GM21619 (cell line): ENCODE data around the gene VAC14.
"Not testable (repeated sequence)": the region's sequence is repeated elsewhere in the genome, so short reads cannot be mapped to it uniquely, and the experiment has no call there.

Experiments
- ATAC-seq: cut with Tn5 transposase; IDR thresholded peaks from one replicate; pipeline ENCODE4 v1.9.1; 2021; ENCODE audit not compliant: unreplicated experiment

Gene VAC14

DNA sequence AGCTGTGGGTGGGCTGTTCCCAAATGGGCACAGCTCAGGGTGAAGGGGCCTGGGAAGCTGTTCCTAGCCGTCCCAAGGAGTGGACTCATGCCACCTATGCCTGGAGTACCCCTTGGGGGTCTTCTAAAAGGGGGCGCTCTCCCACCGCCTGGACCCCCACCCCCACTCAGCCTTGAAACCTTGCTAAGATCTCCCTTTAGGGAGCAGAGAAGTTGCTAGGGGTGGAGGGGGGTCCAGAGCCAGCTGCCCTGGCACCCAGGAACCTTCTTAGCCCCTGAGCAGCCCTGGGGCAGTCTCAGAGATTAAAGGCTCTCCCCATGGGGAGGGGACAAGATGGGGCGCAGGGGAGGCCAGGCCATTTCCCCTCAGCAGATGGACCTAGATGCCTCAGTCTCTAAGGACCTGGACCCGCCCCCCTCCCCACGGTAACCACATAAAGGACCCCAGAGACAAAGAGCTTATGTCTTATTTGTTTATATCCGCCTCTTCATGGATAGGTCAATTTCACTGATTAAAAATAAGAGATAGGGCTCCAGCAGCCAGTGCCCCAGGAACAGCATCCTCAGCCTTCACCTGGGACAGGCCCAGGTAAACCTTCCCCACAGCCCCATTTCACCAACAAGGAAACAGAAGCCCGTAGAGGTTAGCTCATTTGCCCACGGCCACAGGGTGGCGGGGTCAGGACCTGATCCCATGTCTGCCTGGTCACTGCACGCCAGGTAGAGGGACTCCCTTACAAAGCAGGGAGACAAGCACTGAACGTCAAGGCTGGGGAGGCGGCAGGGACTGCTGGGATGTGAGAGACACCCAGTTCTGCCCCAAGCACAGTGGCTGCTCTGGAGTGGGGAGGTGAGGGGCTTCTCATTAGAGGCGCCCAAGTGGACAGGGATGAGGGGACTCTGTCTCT, 118.5 kb downstream of the VAC14 start:
- ATAC-seq = no peak

DNA sequence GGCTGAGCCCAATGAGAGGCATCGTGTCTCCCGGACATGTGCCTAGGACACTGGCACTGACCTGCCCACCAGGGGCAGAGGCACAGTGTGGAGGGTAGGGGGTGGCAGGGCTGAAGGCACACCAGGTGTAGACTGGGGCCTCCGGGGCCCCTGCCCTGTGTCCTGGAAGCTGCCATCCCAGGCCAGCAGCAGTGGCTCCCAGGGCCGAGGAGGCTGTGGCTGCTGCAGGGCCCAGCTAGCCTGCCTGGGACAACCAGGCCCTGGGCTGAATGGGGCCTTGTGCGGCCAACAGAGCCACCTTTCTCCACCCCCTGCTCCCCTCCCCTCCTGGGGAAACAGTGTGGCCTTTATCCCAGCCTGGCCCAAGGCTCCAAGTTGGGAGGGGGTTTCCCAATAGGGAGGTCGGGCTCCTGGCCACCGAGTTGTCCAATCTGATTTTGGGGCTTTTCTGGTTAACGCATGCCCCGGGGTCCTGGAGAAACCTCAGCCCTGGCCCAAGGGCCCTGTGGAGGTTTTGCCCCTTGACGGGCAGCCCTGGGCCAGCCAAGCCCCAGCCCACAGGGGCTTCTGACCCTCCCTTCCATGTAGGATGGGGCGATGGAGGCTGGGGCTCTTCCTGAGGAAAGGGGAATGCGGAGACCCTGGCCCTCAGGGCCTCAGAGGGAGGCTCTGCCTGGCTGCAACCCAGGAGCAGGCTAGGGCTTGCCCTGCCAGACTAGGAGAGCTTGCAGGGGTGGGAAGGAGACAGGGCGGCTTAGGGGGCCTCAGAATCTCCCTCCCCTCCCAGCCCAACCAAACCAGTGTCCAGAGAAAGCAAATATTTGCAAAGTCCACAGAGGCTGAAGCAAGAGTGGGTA, 119.3 kb downstream of the VAC14 start:
- ATAC-seq = no peak

DNA sequence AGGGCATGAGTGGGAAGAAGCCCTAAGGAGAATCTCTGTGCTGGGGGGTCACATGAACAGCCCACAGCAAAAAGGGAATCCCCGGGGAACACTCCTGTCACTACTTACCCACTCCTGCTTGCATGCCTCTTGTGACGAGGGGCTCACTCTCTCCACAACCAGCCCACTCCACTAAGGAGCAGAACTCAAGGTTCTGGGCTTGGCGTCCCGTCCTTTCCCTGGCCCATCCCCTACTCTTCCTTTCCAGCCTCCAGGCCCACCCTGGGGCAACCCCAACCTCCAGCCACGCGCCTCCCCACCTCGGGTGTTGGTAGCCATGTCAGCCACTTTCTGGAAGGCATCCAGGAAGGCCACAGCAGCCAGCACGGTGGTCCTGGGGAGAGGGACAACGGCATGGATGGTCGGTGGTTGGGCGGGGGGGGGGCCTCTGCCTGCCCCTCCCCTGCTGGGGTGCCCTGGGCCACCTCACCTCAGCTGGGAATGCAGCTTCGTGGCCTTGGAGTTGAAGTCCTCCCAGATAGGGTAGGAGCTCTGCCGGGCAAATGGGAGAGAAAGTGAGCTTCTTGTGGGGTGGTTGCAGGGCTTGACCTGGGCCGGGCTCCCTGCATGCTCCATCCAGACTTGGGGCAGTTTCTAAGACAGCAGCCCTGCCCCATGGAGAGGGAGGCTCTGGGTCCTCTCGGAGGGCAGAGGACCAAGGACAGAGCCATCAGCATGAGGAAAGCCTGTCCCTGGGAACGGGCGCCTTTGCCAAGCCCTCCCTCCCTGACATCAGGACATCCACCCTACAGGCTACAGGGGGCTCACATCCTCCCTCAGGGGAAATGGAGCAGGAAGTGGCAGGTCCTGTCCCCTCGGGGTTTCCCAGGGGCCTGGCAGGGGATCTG, 120.2 kb downstream of the VAC14 start:
- ATAC-seq = no peak

DNA sequence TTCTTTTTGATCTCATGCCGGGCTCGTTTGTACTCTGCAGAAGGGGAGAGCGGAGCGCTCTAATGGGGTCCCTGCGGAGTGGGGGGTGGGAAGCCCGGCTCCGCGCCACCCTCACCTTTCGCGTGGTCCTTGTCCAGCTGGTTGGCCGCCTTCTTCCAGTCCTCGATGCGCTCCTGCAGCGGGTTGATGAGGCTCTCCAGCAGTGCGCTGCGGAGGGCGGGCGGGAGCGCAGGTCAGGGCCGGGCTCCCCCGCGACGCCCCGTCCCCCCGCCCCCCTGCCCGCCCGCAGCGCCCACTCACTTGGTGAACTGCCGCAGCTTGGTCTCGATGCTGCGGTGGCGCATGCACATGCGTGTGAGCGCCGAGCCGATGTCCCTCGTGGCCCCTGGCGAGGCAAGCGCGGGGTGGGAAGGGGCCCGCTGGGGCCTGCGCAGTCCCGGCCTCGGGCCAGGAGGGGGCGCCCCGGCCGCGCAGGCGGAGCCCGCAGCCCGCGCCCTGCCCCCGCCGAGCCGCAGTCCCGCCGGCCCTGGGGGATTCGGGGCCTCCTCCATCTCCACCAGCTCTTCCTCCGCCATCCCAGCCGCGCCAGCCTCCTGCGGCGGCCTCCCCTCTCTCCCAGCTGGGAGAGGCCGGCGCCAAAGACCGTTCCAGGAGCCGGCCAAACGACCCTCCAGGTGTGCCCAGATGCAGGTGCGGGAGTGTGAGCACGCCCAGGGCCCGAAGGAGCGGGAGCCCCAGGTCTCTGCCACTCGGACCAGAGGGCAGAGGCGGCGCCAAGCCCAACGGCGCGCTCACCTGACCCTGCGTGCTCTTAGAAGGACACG, 121.1 kb downstream of the VAC14 start:
- no peak for ATAC-seq

DNA sequence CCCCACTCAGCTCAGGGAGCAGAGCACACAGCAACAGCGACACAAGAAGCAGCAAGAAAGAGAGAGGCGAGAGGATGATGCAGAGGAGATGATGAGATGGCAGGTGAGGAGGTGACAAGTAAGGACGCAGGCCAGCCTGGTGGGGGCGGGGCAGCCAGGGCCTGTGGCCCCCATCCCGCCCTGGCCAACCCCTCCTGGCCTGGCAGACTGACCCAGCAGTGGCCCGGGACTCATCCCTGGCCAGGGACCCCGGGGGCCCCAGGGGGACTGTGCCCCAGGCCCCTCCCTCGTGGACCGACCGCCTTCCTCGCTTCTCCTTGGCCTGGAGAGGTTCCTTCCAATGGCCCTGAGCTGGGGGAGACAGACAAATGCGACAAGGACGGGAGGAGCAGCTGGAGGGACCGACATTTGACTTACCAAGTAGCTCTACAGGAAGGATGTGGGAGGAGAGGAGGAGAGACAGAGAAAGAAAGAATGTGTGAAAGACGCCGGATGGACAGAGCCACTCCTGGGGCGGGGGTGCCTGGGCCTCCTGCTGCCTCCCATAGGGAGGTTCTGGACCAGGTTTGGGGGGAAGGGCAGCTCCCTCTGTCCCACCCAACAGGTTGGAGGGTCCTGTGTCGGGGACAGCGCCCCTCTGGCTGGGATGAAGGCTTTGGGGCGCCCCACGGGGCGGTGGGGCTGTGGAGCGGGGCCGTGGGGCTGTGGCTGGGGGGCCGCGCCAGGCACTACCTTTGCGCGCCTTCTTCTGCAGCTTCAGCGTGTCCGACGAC, 121.9 kb downstream of the VAC14 start:
- no peak for ATAC-seq

DNA sequence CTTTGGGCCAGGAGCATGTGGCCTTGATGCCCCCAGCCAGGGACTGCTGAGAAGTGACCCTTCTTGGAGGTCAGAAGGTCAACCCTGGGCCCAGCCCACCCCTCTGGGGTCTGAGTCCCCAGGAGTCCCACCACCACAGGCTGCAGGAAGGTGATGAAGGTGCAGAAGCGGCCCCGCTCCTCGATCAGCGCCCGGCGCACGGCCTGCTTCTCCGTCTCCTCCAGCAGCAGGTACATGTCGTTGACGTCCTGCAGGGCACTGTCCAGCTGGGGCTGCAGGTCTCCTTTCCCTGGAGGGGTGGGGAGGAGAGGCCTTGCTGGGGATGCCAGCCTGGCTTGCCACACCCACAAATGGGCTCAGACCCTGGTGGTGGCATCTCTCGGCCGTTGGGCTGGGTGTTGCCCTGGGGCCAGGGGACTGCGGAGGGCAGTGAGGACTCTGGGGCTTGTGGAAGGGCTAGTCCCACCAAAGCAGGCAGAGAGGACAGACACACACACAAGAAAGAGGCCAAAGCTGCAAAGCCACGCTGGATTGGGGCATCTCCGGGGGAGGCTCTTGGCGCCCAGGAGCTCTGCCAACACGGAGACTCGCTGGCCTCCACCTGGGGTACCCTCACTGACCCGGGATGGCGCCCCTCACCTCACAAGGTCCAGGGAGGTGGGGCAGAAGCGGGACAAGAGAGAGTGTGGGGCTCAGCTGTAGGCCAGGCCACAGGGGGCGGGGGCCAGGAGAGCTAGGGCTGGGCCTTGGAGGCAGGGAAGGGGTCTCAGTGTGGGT, 122.6 kb downstream of the VAC14 start:
- no peak for ATAC-seq

DNA sequence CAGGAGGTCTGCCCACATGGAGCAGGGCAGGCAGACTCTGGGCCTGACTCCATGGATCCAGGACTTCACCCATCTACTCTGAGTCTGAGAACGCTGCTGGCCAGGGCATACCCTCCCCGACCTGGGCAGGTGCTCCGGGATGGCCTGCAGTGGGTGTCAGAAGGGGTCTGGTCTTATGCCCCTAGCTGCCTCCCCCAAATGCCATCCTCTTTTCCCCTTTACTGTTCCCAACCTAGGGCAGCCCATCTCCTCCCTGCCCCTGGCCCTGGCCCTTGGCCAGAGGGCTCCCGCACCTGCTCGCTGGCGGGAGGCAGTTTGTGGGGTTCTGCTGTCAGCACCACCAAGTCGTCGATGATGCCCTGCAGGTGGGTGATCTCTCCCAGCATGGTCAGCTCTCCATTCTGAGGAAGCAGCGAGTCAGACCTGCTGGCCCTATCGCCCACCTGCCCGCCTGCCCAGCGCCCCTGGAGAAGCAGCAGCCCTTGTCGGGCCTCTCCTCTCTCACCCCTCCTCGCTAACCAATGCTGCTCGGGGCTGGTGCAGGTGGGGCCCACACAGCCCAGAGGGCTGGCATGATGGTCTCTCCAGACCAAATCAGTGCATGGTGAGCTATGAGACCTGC, 123.3 kb downstream of the VAC14 start:
- ATAC-seq = no peak

DNA sequence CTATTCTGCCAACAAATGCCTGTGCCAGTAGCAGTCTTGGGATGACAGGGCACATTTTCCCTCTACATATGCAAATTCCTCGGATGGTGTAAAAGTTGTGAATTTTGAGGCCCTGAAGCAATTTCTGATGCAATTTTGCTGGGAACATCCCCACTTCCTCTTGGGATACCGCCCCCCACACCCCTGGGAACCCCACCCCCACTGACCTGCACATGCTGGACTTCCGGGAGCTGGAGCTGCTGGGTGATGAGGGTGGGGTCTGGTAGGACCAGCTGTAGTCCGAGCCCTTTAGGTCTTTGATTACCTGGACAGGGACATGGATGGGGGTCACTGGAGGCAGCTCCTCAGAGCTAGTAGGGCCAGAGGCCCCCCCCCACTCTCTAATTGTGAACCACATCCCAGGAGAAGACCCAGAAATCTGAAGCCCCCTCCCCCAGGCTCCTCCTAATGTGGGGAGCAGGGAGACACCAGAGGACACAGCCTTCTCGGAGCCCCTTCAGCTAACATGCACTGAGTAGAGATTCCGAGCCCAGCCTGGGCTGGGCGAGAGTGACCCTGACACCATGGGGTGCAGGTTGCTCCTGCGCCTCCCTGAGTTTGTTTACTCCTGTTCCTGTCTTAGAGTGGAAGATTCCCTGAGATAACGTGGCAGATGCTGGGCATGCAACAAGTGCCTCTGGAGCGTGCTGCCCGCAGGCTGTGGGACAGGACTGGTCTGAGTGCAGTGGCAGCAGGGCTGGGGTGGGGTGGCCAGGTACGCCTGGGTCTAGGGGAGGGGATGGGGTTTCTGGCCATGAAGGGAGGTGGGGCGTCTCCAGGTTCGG, 124.1 kb downstream of the VAC14 start:
- ATAC-seq = no peak

DNA sequence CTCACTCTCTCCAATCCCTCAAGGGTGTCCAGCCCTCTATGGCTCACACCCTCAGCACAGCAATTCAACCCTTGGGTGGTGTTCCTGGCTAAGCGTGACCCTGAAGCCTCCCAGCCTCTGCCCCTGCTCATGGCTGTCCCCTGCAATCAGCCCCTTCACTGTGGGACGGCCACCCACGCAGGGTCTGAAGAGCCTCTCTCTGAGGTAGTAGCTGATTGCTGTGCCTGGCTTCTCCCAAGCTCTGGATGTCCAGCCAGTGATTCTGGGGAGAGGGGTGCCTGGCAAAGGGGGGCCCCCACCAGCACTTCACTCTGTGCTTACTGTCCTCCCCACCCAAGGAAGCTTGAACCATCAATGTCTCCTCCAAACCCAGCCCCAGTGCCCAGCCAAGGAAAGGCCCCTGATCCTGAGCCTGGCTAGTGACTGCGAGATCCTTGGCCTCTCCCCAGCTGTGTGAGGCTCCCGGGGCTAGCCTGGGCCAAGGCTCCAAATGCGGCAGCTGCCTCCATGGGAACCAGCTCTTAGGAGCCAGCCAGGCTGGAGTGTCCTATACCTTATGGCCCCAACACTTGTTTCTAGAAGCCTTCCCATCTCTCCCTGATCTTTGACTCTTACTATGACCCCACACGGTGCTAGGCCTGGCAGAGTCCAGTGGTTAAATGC, 125.0 kb downstream of the VAC14 start:
- ATAC-seq = no peak

DNA sequence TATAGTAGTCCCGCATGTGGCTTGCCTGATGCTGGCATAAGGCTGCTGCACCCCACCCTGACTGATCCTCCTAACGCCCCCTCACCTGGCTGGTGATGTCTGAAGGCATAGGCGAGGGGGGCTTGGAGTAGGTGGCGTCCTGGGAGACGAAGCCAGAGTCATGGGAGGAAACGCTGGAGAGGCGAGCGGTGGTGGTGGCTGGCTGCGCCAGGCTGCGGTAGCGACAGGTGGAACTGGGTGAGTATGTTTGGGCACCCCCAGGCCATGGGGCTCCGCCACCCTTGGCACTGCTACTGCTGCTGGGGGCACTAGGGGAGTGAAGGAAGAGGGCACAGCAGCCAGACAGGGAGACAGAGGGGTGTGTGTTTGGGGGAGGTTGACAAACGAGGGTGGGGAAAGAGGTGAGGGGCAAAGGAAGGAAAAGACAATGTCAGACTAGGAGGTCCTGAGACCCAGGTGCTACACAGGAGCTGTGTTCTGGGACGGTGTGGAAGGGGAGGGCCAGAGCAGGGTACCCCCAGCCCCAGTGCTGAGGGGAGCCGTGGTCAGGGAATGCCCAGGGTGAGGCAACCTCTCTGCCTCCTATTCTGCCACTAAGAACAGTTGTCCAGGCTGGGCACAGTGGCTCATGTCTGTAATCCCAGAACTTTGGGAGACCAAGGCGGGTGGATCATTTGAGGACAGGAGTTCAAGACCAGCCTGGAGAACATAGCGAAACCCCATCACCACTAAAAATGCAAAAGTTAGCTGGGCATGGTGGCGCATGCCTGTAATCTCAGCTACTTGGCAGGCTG, 126.5 kb downstream of the VAC14 start:
- ATAC-seq = no peak

DNA sequence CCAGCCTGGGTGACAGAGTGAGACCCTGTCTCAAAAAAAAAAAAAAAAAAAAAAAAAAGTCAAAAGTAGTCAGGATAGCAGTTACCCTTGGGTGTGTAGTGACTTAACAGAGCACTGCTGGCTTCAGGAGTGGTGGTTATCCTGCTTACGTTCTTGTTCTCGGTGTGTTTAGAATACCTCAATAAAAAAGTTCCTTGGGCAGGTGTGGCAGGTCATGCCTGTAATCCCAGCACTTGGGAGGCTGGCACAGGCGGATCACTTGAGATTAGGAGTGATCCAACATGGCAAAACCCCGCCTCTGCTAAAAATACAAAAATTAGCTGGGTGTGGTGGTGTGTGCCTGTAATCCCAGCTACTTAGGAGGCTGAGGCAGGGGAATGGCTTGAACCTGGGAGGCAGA, 130.0 kb downstream of the VAC14 start:
- ATAC-seq = not testable (repeated sequence)

DNA sequence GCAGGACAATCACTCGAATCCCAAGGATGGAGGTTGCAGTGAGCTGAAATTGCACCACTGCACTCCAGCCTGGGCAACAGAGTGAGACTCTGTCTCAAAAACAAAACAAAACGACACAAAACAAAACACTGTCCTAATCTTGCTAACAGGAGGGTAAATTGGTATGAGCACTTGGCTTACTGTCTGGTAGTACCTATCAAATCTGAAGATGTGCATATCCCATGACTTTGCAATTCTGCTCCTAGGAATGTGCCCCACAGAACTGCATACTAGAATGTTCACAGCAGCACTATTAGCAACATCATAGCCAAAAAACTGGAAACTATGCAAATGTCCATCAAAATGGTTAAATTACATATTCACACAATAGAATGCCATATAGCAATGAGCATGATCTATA, 130.8 kb downstream of the VAC14 start:
- ATAC-seq = no peak

DNA sequence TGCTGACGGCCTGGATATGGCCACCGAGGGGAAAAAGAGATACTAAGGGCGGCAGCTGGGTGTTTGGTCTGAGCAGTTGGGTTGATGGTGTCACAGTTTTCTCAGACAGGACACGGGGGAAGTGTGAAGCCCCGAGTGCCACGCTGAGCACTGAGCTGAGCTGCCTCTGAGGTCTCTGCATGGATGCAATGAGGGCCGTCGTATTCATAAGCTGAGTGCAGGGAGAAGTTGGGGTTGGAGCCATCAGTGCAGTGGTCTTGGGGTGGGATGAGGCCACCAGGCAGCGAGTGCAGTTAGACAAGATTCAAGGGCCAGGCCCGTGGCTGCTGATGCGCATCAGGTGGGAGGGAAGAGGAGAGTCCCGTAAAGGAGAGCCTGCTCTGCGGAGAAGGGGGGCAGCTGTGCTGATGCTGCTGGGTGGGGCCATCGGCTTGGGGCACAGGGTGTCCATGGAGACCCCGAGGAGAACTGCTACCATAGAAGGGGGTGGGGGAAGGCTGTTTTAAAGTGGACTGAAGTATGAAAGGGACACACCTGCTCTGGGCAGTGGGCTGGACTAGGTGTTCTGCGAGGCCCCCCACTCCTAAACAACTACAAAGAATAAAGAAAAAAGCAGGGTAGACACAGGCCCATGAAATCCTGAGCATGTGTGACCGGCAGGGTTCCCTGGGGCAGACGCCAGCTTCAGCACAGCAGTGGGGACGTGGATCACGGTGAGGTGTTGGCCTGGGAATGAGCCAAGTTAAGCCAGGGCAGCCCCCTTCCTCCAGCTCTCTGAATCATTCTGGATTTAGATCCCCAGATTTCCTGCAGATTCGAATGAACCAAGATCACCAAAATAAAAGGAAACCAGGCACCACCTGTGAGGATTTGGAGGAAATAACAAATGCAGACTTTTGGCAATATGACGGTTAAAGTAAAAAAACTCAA, 134.9 kb downstream of the VAC14 start:
- no peak for ATAC-seq

DNA sequence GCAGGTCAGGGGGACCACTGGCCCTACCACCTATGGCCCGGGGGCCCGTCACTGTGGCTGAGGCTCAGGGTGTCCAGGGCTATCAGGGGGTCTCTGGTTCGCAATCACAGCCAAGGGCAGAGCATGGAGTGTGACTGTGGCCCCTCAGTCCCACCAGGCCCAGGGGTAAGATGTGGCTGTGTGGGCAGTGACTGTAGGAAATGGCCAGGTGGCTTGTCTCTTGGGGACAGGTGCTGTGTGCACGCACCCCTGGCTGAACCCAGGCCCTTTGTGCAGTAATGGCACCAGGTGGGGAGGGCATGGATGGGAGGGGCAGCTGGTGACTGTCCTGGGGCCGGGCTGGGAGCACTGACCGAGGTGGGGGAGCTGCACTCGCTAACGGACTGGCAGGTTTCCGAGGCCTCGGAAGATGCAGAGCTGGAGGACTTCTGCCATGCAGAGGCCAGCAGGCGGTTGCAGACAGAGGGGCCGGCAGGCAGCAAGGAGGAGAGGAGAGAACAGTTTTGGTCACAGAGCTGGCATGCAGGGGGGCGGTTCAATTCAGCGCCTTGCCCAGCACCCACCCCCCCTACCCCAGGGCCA, 135.8 kb downstream of the VAC14 start:
- no peak for ATAC-seq
